HepG2 (cell line): ENCODE measurements around the gene SYNGR1. TPM values are rescaled to one million over a fixed set of nuclear protein-coding genes. Genes with fewer than 3 reads are reported as not detected.

Experiments
- ATAC-seq: fragments of 200-7000 bp; cut with Tn5 transposase; 3 replicates; pipeline ENCODE4 v1.9.1; 2020; ENCODE audit warnings: mild to moderate bottlenecking, moderate library complexity
- BruUV-seq: library from RNA; stranded (reverse); fragments of 400-500 nt; replicated peaks from 2 replicates; lab custom pipeline; 2021; lab: Mats Ljungman, UMichigan
- CTCF ChIA-PET: fragments of 300-600 bp; formaldehyde crosslinking; extraction: SDS; loops from one replicate; lab custom pipeline; 2021; ENCODE audit warnings: low total read pairs, inconsistent platforms, low intra/inter-chr PET ratio; lab: Yijun Ruan, JAX
- POLR2A ChIA-PET: fragments of 350-600 bp; sonication (Branson Sonifier 250); formaldehyde crosslinking; loops from one replicate; lab custom pipeline; 2020; ENCODE audit warnings: antibody characterized with exemption, inconsistent platforms; lab: Yijun Ruan, JAX
- DNase-seq: peaks from one replicate; pipeline ENCODE4 v3.0.0-alpha.2; 2015; ENCODE audit warnings: low spot score
- FAIRE-seq: peaks from 3 replicates; lab custom pipeline; 2011; peaks lifted over from hg19 to GRCh38; lab: Jason Lieb, UNC
- H2AFZ ChIP-seq: one replicate; pipeline ENCODE4 v1.6.1; 2011; ENCODE audit warnings: low read length, inconsistent platforms
- H3K27ac ChIP-seq: fragments of 300-600 bp; 3 replicates; pipeline ENCODE4 v1.8.0; 2011; ENCODE audit warnings: mixed run types, mild to moderate bottlenecking, mixed read lengths, low read length, inconsistent platforms; ENCODE audit not compliant: insufficient read depth; ENCODE audit errors: extremely low read length
- H3K27me3 ChIP-seq, 2 experiments: fragments of 200-600 bp in 1 of 2; 2 replicates in 1 of 2; 3 replicates in 1 of 2; pipeline versions ENCODE4 v1.6.0 to v1.8.0; 2011; ENCODE audit warnings: low read length in 2 of 2, mild to moderate bottlenecking in 2 of 2, moderate library complexity in 2 of 2, inconsistent platforms in 1 of 2; ENCODE audit not compliant: insufficient read depth in 2 of 2, control insufficient read depth in 1 of 2
- H3K36me3 ChIP-seq, 2 experiments: fragments of 200-600 bp in 1 of 2; replicated peaks in 1 of 2; 2 replicates in 1 of 2; 3 replicates in 1 of 2; pipeline versions ENCODE4 v1.5.1 to v1.8.0; 2011; ENCODE audit warnings: low read length in 2 of 2, inconsistent platforms in 1 of 2; ENCODE audit not compliant: insufficient read depth in 2 of 2, control insufficient read depth in 1 of 2
- H3K4me1 ChIP-seq: 2 replicates; pipeline ENCODE4 v1.5.1; 2012; ENCODE audit warnings: low read length, inconsistent platforms; ENCODE audit not compliant: insufficient read depth
- H3K4me2 ChIP-seq: 2 replicates; pipeline ENCODE4 v1.6.0; 2011; ENCODE audit warnings: low read depth, low read length, inconsistent platforms
- H3K4me3 ChIP-seq, 3 experiments: fragments of 200-600 bp in 1 of 3; sonication (generic), shearing (Covaris generic) in 1 of 3; replicated peaks in 1 of 3; 2 replicates each; pipeline ENCODE4 v1.5.1; 2011 to 2016; ENCODE audit warnings: low read length in 3 of 3, inconsistent platforms in 2 of 3, low read depth in 2 of 3, mild to moderate bottlenecking in 2 of 3, control low read depth in 1 of 3, mixed read lengths in 1 of 3; ENCODE audit not compliant: insufficient read depth in 1 of 3
- H3K79me2 ChIP-seq: one replicate; pipeline ENCODE4 v1.6.1; 2011; ENCODE audit warnings: low read length, inconsistent platforms; ENCODE audit not compliant: insufficient read depth
- H3K9ac ChIP-seq: 2 replicates; pipeline ENCODE4 v1.6.0; 2011; ENCODE audit warnings: mild to moderate bottlenecking, low read depth, low read length, inconsistent platforms; ENCODE audit not compliant: insufficient read depth
- H3K9me3 ChIP-seq: 2 replicates; pipeline ENCODE4 v1.5.1; 2012; ENCODE audit warnings: mild to moderate bottlenecking, low read length
- H4K20me1 ChIP-seq: 2 replicates; pipeline ENCODE4 v1.6.0; 2011; ENCODE audit warnings: inconsistent platforms, mild to moderate bottlenecking, low read length, moderate library complexity; ENCODE audit not compliant: insufficient read depth
- CEBPG ChIP-seq: IDR thresholded peaks from 2 replicates; pipeline ENCODE4 v1.6.1; 2016
- GFI1 ChIP-seq: sonication (generic); formaldehyde crosslinking; IDR thresholded peaks from 2 replicates; pipeline ENCODE4 v1.5.0; 2020; ENCODE audit warnings: missing genetic modification reagents, mild to moderate bottlenecking, borderline replicate concordance
- HOXD1 ChIP-seq: sonication (generic); formaldehyde crosslinking; IDR thresholded peaks from 2 replicates; pipeline ENCODE4 v1.5.0; 2020; ENCODE audit warnings: missing genetic modification reagents
- NCOA2 ChIP-seq: sonication (generic); formaldehyde crosslinking; IDR thresholded peaks from 2 replicates; pipeline ENCODE4 v1.8.0; 2022; ENCODE audit warnings: inconsistent platforms
- NR0B2 ChIP-seq: sonication (generic); formaldehyde crosslinking; IDR thresholded peaks from 2 replicates; pipeline ENCODE4 v1.4.0; 2020; ENCODE audit warnings: mild to moderate bottlenecking, missing genetic modification reagents
- YEATS4 ChIP-seq: sonication (generic); formaldehyde crosslinking; IDR thresholded peaks from 2 replicates; pipeline ENCODE4 v1.4.0; 2020; ENCODE audit warnings: missing genetic modification reagents, borderline replicate concordance
- ZNF337 ChIP-seq: sonication (generic); formaldehyde crosslinking; IDR thresholded peaks from 2 replicates; pipeline ENCODE4 v1.5.1; 2020; ENCODE audit warnings: missing genetic modification reagents, low read depth, mild to moderate bottlenecking, borderline replicate concordance
- ZNF512B ChIP-seq: sonication (generic); formaldehyde crosslinking; IDR thresholded peaks from 2 replicates; pipeline ENCODE4 v1.5.1; 2020; ENCODE audit warnings: missing genetic modification reagents, mild to moderate bottlenecking, borderline replicate concordance
- ZNF800 ChIP-seq: sonication (generic); formaldehyde crosslinking; IDR thresholded peaks from 2 replicates; pipeline ENCODE4 v1.4.0; 2020; ENCODE audit warnings: missing genetic modification reagents
- WGBS: methylation state at CpG from one replicate; pipeline ENCODE4 v1.1.6; 2017; ENCODE audit warnings: low lambda C conversion rate; 5-methylcytosine and 5-hydroxymethylcytosine counted together
- in situ Hi-C: cut with HindIII; loops from 2 replicates; pipeline ENCODE4 v1.10.0; 2017; ENCODE audit warnings: low pct_unique_long_range_greater_than_20kb; ENCODE audit not compliant: extremely low pct_ligation_motif_present
- intact Hi-C: fragments of 100-400 bp; cut with micrococcal nuclease; formaldehyde crosslinking; loops from one replicate; pipeline ENCODE4 v1.10.0; 2022; ENCODE audit not compliant: unreplicated experiment
- polyA plus RNA-seq, 8 experiments: library from polyadenylated mRNA; depleted of rRNA in 3 of 8; stranded (reverse) in 7 of 8; unstranded in 1 of 8; fragments of >200 nt; fragmentation: Illumina TruSeq in 4 of 8; extraction: Trizol in 4 of 8; gene quantifications; 2 replicates each; pipeline versions ENCODE4 v1.2.1 to v1.2.3, GENCODE V29; 2011 to 2016; ENCODE audit warnings: low read depth in 4 of 8, missing spikeins in 1 of 8, mixed read lengths in 1 of 8; ENCODE audit not compliant: insufficient read depth in 1 of 8
- total RNA-seq, 5 experiments: library from RNA; depleted of rRNA; stranded (reverse); fragments of >200 nt; fragmentation: Illumina TruSeq; extraction: Trizol; gene quantifications; 2 replicates each; pipeline ENCODE4 v1.2.3, GENCODE V29; 2016; ENCODE audit warnings: low read depth in 1 of 5
- TF ChIP-seq, protein P1 (sequence below): IDR thresholded peaks from 2 replicates; pipeline ENCODE4 v1.6.1; 2016
- TF ChIP-seq, protein P2 (sequence below): IDR thresholded peaks from 2 replicates; pipeline ENCODE4 v1.6.1; 2012; ENCODE audit warnings: inconsistent platforms

Gene SYNGR1
- total and polyA plus RNA-seq, 2 of the 13 experiments (the other 11 are each of a cell fraction or from before 2014, with no cell fraction given): 0.27 to 2.7 TPM

GRCh38 chr22:39303358-39303757 lies 46.4 kb upstream of the SYNGR1 start:
- BruUV-seq: no TSS peak
- DNase-seq (peak; percentile 90), FAIRE-seq (peak; percentile 68), ATAC-seq (peak; percentile 49)
- intact Hi-C loops (loop anchor here (5.0 kb wide), 1 partner anchor 36 kb away; no protein-coding TSS in a partner anchor), in situ Hi-C loops (no loop called here)
- Histone ChIP-seq H2AFZ (no peak overlapping the region), H3K9ac (peak overlapping the region; percentile 58; the same call in 1 of the 2 replicates), H3K36me3 (no peaks in the 10 kb centered on the region), H3K4me2 (peak overlapping the region; percentile 79), H3K4me3 (no peak overlapping the region), H3K9me3 (no peaks in the 10 kb centered on the region), H3K27me3 (no peaks in the 10 kb centered on the region; a peak in 2 of 5 replicates), H3K27ac (peak overlapping the region; percentile 87), H3K4me1 (peaks cover 77% of the 10 kb centered on the region), H3K79me2 (no peaks in the 10 kb centered on the region), H4K20me1 (no peaks in the 10 kb centered on the region)
- CTCF ChIA-PET: no interaction called here
- WGBS: 3% methylated on average over 4 of the region's 11 CpGs
- POLR2A ChIA-PET: interaction anchor here (0.5 to 4.1 kb wide), 8 partner anchors 8 to 164 kb away, joined by 3 to 55 read pairs (median 4); partner anchors contain the start of gene RPL3
- 0 out of 2 replicates have a peak, but pooled peaks have one; percentile 39 for TF ChIP-seq ZNF337 (CRISPR knock-in tag)
- TF ChIP-seq ZNF800 (CRISPR knock-in tag): peak; percentile 82; the same call in 1 of the 2 replicates
- TF ChIP-seq, protein P1, sequence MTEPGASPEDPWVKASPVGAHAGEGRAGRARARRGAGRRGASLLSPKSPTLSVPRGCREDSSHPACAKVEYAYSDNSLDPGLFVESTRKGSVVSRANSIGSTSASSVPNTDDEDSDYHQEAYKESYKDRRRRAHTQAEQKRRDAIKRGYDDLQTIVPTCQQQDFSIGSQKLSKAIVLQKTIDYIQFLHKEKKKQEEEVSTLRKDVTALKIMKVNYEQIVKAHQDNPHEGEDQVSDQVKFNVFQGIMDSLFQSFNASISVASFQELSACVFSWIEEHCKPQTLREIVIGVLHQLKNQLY (CRISPR knock-in tag): peak; percentile 98
- TF ChIP-seq, protein P2, sequence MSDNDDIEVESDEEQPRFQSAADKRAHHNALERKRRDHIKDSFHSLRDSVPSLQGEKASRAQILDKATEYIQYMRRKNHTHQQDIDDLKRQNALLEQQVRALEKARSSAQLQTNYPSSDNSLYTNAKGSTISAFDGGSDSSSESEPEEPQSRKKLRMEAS: peak; percentile 96
- no peak; the same call in 1 of the 2 replicates for TF ChIP-seq GFI1 (CRISPR knock-in tag)
- no peak for TF ChIP-seq ZNF512B (CRISPR knock-in tag)
- TF ChIP-seq CEBPG (CRISPR knock-in tag): peak; percentile 42
- peak; percentile 73; the same call in 1 of the 2 replicates for TF ChIP-seq YEATS4
- TF ChIP-seq NCOA2 (CRISPR knock-in tag): peak; percentile 78
- peak; percentile 68; the same call in 1 of the 2 replicates for TF ChIP-seq HOXD1 (CRISPR knock-in tag)
- no peak for TF ChIP-seq NR0B2
